ENCODE data around the gene NEDD8. TPM values are rescaled to one million over a fixed set of nuclear protein-coding genes. Genes with fewer than 3 reads are reported as not detected.

NEDD8 gene
- total and polyA plus RNA-seq, 2 experiments from 2014 or later, result 264 to 492 TPM

- Histone ChIP-seq H3K27me3 (no peaks in the 10 kb centered on the region), H3K4me1 (ENCODE audit: low read depth) (no peaks in the 10 kb centered on the region), H3K4me3 (peak overlapping the region; percentile 58), H3K36me3 (peaks cover 9% of the 10 kb centered on the region), H3K27ac (peak overlapping the region; percentile 98), H3K9me3 (ENCODE audit: low read depth) (no peaks in the 10 kb centered on the region)
- DNase-seq (ENCODE audit: low read depth in 1 of 2, low spot score in 1 of 2), result peak; percentile 94
- peak; percentile 42 for TF ChIP-seq CTCF (IDR thresholded peaks at IDR 0.05; ENCODE audit: low read depth, low read length)
Observed at GRCh38 chr14:24241829-24242443, 9.8 kb upstream of the NEDD8 start.

DNA sequence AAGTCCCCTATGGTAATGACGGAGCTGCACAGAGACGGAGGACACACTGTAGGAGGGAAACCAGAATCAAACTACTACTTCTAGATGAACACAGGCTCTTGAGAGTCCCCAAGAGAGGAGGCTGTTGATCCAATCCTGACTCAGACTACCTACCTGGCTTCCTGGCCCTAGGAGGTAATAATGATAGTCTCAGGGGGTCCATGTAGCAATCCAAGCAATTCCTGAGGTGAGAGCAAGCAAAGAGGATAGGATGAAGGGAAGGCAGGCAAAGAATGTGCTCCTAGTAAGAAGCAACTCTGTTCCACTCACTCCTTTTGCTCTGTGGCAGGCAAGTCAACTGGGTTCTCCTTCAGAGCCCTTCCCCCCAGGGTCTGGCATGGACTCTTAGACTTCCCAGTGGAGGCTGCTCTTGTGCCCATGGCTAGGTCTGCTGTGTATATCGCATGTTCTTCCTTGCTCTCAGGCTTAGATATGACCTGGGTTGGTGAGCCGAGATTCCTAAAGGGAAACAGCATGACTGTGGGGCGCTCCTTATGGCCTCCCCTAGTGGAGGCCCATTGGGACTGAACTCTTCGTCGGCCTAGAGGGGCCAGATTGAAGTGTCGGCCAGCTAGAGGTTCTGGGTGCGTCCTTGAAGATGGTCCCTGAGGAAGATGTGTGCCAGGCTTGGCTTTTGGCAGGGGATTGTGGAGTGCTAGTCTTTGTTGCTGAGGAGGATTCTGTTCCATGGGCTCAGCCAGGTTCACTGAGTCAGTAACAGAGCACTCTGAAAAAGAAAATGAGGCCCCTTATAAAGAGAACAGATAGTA is 8.1 kb upstream of the NEDD8 start:
- no peak for TF ChIP-seq CTCF (IDR thresholded peaks at IDR 0.05; ENCODE audit: low read depth, low read length)
- Histone ChIP-seq H3K4me1 (ENCODE audit: low read depth) (no peaks in the 10 kb centered on the region), H3K27me3 (no peaks in the 10 kb centered on the region), H3K4me3 (no peak overlapping the region), H3K27ac (no peak overlapping the region), H3K9me3 (ENCODE audit: low read depth) (no peaks in the 10 kb centered on the region), H3K36me3 (peaks cover 23% of the 10 kb centered on the region)
- DNase-seq (ENCODE audit: low read depth in 1 of 2, low spot score in 1 of 2), result no peak

DNA sequence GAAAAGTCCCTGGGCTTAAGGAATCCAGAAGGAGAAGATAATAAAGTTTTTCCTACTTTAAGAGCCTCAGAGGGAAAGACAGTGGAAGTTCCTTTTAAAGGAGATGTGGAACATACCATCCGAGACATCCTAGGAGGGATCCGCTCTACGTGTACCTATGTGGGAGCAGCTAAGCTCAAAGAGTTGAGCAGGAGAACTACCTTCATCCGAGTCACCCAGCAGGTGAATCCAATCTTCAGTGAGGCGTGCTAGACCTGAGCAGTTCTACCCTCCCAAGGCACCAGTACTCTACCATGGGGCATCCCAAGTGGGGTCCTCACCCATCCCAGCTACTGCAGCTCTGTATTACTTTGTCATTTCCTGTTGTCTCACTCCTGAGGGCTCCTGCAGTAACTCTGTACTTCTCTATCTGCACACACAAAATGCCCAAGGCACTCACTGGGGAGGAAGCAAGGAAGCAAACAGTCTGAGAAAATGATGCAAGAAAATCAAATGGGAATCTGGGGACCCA is 6.4 kb upstream of the NEDD8 start:
- no peaks in the 10 kb centered on the region for H3K9me3 ChIP-seq (ENCODE audit: low read depth)
- H3K27ac ChIP-seq, result no peak overlapping the region
- H3K36me3 ChIP-seq, result peaks cover 23% of the 10 kb centered on the region
- no peak overlapping the region for H3K4me3 ChIP-seq
- DNase-seq (ENCODE audit: low read depth in 1 of 2, low spot score in 1 of 2), result no peak
- H3K4me1 ChIP-seq (ENCODE audit: low read depth), result peaks cover 2% of the 10 kb centered on the region
- H3K27me3 ChIP-seq, result no peaks in the 10 kb centered on the region
- no peak for TF ChIP-seq CTCF (IDR thresholded peaks at IDR 0.05; ENCODE audit: low read depth, low read length)

DNA sequence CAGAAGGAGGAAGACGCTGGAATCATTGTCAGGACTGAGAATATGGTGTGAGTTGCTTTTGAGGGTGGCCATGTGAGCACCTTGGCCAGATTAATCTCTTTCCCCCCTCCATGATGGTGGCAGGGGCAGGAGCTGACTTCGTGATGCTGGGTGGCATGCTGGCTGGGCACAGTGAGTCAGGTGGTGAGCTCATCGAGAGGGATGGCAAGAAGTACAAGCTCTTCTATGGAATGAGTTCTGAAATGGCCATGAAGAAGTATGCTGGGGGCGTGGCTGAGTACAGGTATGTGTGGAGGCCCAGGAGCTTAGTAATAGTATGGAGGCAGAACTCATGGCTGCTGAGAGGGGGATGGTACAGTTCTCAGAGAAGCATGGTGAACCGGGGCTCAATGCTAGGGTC is 6.0 kb upstream of the NEDD8 start:
- H3K4me1 ChIP-seq (ENCODE audit: low read depth), result peaks cover 6% of the 10 kb centered on the region
- no peaks in the 10 kb centered on the region for H3K27me3 ChIP-seq
- peaks cover 23% of the 10 kb centered on the region for H3K36me3 ChIP-seq
- no peaks in the 10 kb centered on the region for H3K9me3 ChIP-seq (ENCODE audit: low read depth)
- no peak for DNase-seq (ENCODE audit: low read depth in 1 of 2, low spot score in 1 of 2)
- no peak overlapping the region for H3K27ac ChIP-seq
- H3K4me3 ChIP-seq, result no peak overlapping the region
- no peak for TF ChIP-seq CTCF (IDR thresholded peaks at IDR 0.05; ENCODE audit: low read depth, low read length)

- Histone ChIP-seq H3K36me3 (peaks cover 23% of the 10 kb centered on the region), H3K9me3 (ENCODE audit: low read depth) (no peaks in the 10 kb centered on the region), H3K27ac (no peak overlapping the region), H3K27me3 (no peaks in the 10 kb centered on the region), H3K4me3 (no peak overlapping the region), H3K4me1 (ENCODE audit: low read depth) (peaks cover 7% of the 10 kb centered on the region)
- no peak for DNase-seq (ENCODE audit: low read depth in 1 of 2, low spot score in 1 of 2)
- TF ChIP-seq CTCF (IDR thresholded peaks at IDR 0.05; ENCODE audit: low read depth, low read length), result no peak
Observed at GRCh38 chr14:24237463-24237955, 5.3 kb upstream of the NEDD8 start.
